GM12878 (cell line): ENCODE results near the gene MDK. TPM values are rescaled to one million over a fixed set of nuclear protein-coding genes. Genes with fewer than 3 reads are reported as not detected.

Experiments used
- ATAC-seq: fragments of 200-7000 bp; cut with Tn5 transposase; 3 replicates; pipeline ENCODE4 v1.9.1; 2020; ENCODE audit warnings: mild to moderate bottlenecking, moderate library complexity
- BruUV-seq: library from RNA; stranded (reverse); fragments of 400-500 nt; replicated peaks from 2 replicates; lab custom pipeline; 2021; lab: Mats Ljungman, UMichigan
- CTCF ChIA-PET: fragments of 300-600 bp; sonication (Branson Sonifier 250); formaldehyde crosslinking; extraction: SDS; loops from one replicate; lab custom pipeline; 2021; ENCODE audit warnings: inconsistent platforms; lab: Yijun Ruan, JAX
- POLR2A ChIA-PET: fragments of 350-600 bp; formaldehyde crosslinking; extraction: SDS; loops from one replicate; lab custom pipeline; 2021; ENCODE audit warnings: inconsistent platforms; lab: Charles Lee
- RAD21 ChIA-PET: fragments of 300-600 bp; sonication (Branson Sonifier 250); formaldehyde crosslinking; loops from one replicate; lab custom pipeline; 2023; ENCODE audit warnings: antibody characterized with exemption; ENCODE audit not compliant: unreplicated experiment; lab: Charles Lee
- SMC1A ChIA-PET: fragments of 300-600 bp; sonication (Branson Sonifier 250); formaldehyde crosslinking; loops from one replicate; lab custom pipeline; 2023; ENCODE audit not compliant: unreplicated experiment, uncharacterized antibody; lab: Charles Lee
- DNase-seq: peaks from one replicate; pipeline ENCODE4 v3.0.0-alpha.2; 2011; ENCODE audit warnings: low read depth, low spot score
- FAIRE-seq: peaks from 3 replicates; lab custom pipeline; 2011; peaks lifted over from hg19 to GRCh38; lab: Jason Lieb, UNC
- H2AFZ ChIP-seq: 2 replicates; pipeline ENCODE4 v1.6.0; 2011; ENCODE audit warnings: low read depth, low read length, control low read depth; ENCODE audit not compliant: control insufficient read depth
- H3K27ac ChIP-seq: 2 replicates; pipeline ENCODE4 v1.5.1; 2011; ENCODE audit warnings: control low read depth; ENCODE audit not compliant: control insufficient read depth, insufficient read depth
- H3K27me3 ChIP-seq, 2 experiments: replicated peaks in 1 of 2; 2 replicates each; pipeline versions ENCODE4 v1.6.0 to v1.6.1; 2011; ENCODE audit warnings: low read length in 1 of 2; ENCODE audit not compliant: control insufficient read depth in 2 of 2, insufficient read depth in 2 of 2
- H3K36me3 ChIP-seq, 2 experiments: 2 replicates each; pipeline ENCODE4 v1.5.1; 2011; ENCODE audit warnings: low read length in 1 of 2; ENCODE audit not compliant: control insufficient read depth in 2 of 2, insufficient read depth in 2 of 2
- H3K4me1 ChIP-seq: 2 replicates; pipeline ENCODE4 v1.6.1; 2011; ENCODE audit warnings: mild to moderate bottlenecking, low read length, moderate library complexity, mixed read lengths; ENCODE audit not compliant: control insufficient read depth, insufficient read depth
- H3K4me2 ChIP-seq: 2 replicates; pipeline ENCODE4 v1.6.0; 2011; ENCODE audit warnings: control low read depth; ENCODE audit not compliant: control insufficient read depth, insufficient read depth
- H3K4me3 ChIP-seq: fragments of 200-600 bp; sonication (generic); 2 replicates; pipeline ENCODE4 v1.5.1; 2016
- H3K79me2 ChIP-seq: 2 replicates; pipeline ENCODE4 v1.6.0; 2011; ENCODE audit warnings: low read length; ENCODE audit not compliant: control insufficient read depth, insufficient read depth
- H3K9ac ChIP-seq: 2 replicates; pipeline ENCODE4 v1.8.0; 2011; ENCODE audit warnings: low read length, control low read depth, mixed read lengths; ENCODE audit not compliant: control insufficient read depth, insufficient read depth
- H3K9me3 ChIP-seq: replicated peaks from 3 replicates; pipeline ENCODE4 v1.5.1; 2011; ENCODE audit warnings: mild to moderate bottlenecking, low read length; ENCODE audit not compliant: control insufficient read depth, insufficient read depth
- H4K20me1 ChIP-seq: 2 replicates; pipeline ENCODE4 v1.6.0; 2011; ENCODE audit not compliant: control insufficient read depth, insufficient read depth
- ATF7 ChIP-seq: fragments of 450-650 bp; IDR thresholded peaks from 2 replicates; pipeline ENCODE4 v1.6.1; 2016; ENCODE audit warnings: low read depth, mild to moderate bottlenecking
- ETV6 ChIP-seq, 2 experiments: fragments of 450-650 bp in 1 of 2; IDR thresholded peaks in 1 of 2; conservative IDR thresholded peaks in 1 of 2; 2 replicates each; pipeline ENCODE4 v1.6.1; 2014; ENCODE audit warnings: antibody characterized with exemption in 1 of 2, borderline replicate concordance in 1 of 2, low read depth in 1 of 2, mild to moderate bottlenecking in 1 of 2, moderate library complexity in 1 of 2
- PAX8 ChIP-seq: fragments of 450-650 bp; IDR thresholded peaks from 2 replicates; pipeline ENCODE4 v1.6.1; 2017; ENCODE audit warnings: mild to moderate bottlenecking, moderate library complexity
- ZNF207 ChIP-seq: fragments of 450-650 bp; IDR thresholded peaks from 2 replicates; pipeline ENCODE4 v1.6.1; 2014; ENCODE audit warnings: antibody characterized with exemption, mild to moderate bottlenecking, borderline replicate concordance
- WGBS: methylation state at CpG from one replicate; pipeline ENCODE4 v1.1.6; 2016; ENCODE audit warnings: low lambda C conversion rate; ENCODE audit not compliant: insufficient replicate concordance, insufficient coverage; ENCODE audit errors: missing lambda C conversion rate; 5-methylcytosine and 5-hydroxymethylcytosine counted together
- in situ Hi-C: fragments of 300-500 bp; cut with MboI; formaldehyde crosslinking; loops from 9 replicates; pipeline ENCODE4 v1.14.3; 2018; ENCODE audit warnings: mixed read lengths
- intact Hi-C: fragments of 100-400 bp; cut with micrococcal nuclease; formaldehyde crosslinking; loops from one replicate; pipeline ENCODE4 v1.14.2; 2022; ENCODE audit not compliant: unreplicated experiment
- polyA plus RNA-seq, 11 experiments: library from polyadenylated mRNA; depleted of rRNA in 4 of 11; unstranded in 6 of 11; stranded (reverse) in 5 of 11; fragments of >200 nt; fragmentation: Nextera tagmentation in 4 of 11; fragmentation: Illumina TruSeq in 1 of 11; extraction: Ambion mirVana in 4 of 11; extraction: Trizol in 1 of 11; gene quantifications; 1 replicate in 1 of 11; 2 replicates in 10 of 11; pipeline versions ENCODE4 v1.2.1 to v1.2.3, GENCODE V29; 2011 to 2016; ENCODE audit warnings: inconsistent platforms in 2 of 11, missing spikeins in 2 of 11, low read depth in 1 of 11
- total RNA-seq, 4 experiments: library from RNA; depleted of rRNA in 3 of 4; stranded (reverse); fragments of >200 nt in 3 of 4; fragmentation: Illumina TruSeq in 1 of 4; extraction: Trizol in 1 of 4; gene quantifications; 2 replicates each; pipeline versions ENCODE4 v1.2.1 to v1.2.3, GENCODE V29; 2013 to 2021
- TF ChIP-seq, protein P1 (sequence below): IDR thresholded peaks from 2 replicates; pipeline ENCODE4 v1.6.1; 2011; ENCODE audit warnings: mild to moderate bottlenecking, low read depth, low read length, moderate library complexity; ENCODE audit not compliant: insufficient replicate concordance
- TF ChIP-seq, protein P2 (sequence below), 3 experiments: IDR thresholded peaks in 2 of 3; conservative IDR thresholded peaks in 1 of 3; 2 replicates each; pipeline ENCODE4 v1.5.1; 2011; ENCODE audit warnings: low read depth in 3 of 3, low read length in 3 of 3, mild to moderate bottlenecking in 3 of 3, control low read depth in 2 of 3, moderate library complexity in 2 of 3, inconsistent platforms in 1 of 3, mixed read lengths in 1 of 3; ENCODE audit not compliant: control insufficient read depth in 2 of 3, insufficient read depth in 1 of 3; ENCODE audit errors: extremely low read depth in 1 of 3

The MDK gene
- total and polyA plus RNA-seq, 10 of the 15 experiments (the other 5 are each of a cell fraction or from before 2014, with no cell fraction given), result 0.77 to 17.8 (median 9.9) TPM

DNA sequence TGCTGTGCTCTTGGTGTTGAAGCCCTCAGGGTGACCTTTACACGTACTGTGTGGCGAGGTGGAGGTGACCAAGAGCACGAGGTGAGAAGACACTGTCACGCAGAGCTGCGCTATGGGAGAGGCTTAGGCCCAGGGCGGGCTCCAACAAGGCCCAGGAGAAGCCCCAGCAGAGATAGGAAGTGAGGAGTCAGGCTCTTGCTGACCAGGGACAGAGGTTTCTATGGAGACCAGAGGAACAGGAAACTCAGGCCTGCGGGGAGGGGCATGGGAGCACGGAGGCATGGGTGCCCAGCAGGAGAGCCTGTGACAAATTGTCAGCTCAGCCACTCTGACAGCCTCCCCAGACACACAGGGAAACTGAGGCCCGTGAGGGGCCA is 18.4 kb upstream of the MDK start:
- SMC1A ChIA-PET, result interaction anchor here (6.0 kb wide), 1 partner anchor 12 kb away, joined by 70 read pairs; no protein-coding TSS in a partner anchor
- peak overlapping the region; percentile 34; the same call in 1 of the 2 replicates for H3K4me2 ChIP-seq
- peaks cover 27% of the 10 kb centered on the region for H3K79me2 ChIP-seq
- no TSS peak for BruUV-seq
- H3K36me3 ChIP-seq, result peaks cover 4 to 10% of the 10 kb centered on the region in 2 experiments; a peak in 3 of 4 replicates
- in situ Hi-C loops (no loop called here), intact Hi-C loops (no loop called here)
- CTCF ChIA-PET, result interaction anchor here (1.1 to 15.2 kb wide), 2 partner anchors 11 to 26 kb away, joined by 4 to 423 read pairs; partner anchors contain the start of gene DGKZ
- ATAC-seq (no peak), DNase-seq (no peak), FAIRE-seq (no peak)
- TF ChIP-seq, protein P1, sequence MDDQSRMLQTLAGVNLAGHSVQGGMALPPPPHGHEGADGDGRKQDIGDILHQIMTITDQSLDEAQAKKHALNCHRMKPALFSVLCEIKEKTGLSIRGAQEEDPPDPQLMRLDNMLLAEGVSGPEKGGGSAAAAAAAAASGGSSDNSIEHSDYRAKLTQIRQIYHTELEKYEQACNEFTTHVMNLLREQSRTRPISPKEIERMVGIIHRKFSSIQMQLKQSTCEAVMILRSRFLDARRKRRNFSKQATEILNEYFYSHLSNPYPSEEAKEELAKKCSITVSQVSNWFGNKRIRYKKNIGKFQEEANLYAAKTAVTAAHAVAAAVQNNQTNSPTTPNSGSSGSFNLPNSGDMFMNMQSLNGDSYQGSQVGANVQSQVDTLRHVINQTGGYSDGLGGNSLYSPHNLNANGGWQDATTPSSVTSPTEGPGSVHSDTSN, result no peak
- TF ChIP-seq ATF7, result no peak
- TF ChIP-seq, protein P2, sequence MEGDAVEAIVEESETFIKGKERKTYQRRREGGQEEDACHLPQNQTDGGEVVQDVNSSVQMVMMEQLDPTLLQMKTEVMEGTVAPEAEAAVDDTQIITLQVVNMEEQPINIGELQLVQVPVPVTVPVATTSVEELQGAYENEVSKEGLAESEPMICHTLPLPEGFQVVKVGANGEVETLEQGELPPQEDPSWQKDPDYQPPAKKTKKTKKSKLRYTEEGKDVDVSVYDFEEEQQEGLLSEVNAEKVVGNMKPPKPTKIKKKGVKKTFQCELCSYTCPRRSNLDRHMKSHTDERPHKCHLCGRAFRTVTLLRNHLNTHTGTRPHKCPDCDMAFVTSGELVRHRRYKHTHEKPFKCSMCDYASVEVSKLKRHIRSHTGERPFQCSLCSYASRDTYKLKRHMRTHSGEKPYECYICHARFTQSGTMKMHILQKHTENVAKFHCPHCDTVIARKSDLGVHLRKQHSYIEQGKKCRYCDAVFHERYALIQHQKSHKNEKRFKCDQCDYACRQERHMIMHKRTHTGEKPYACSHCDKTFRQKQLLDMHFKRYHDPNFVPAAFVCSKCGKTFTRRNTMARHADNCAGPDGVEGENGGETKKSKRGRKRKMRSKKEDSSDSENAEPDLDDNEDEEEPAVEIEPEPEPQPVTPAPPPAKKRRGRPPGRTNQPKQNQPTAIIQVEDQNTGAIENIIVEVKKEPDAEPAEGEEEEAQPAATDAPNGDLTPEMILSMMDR (IDR thresholded peaks at IDR 0.05 in 2 of 3, conservative IDR thresholded peaks at IDR 0.05 in 1 of 3; ENCODE audit: control insufficient read depth in 2 of 3, extremely low read depth in 1 of 3, insufficient read depth in 1 of 3, low read depth in 3 of 3, low read length in 3 of 3), result no peak
- no peak for TF ChIP-seq ETV6 (conservative IDR thresholded peaks at IDR 0.05 in 1 of 2, IDR thresholded peaks at IDR 0.05 in 1 of 2; ENCODE audit: borderline replicate concordance in 1 of 2, low read depth in 1 of 2)
- TF ChIP-seq PAX8, result no peak
- no peak for TF ChIP-seq ZNF207
- no peak overlapping the region for H3K9ac ChIP-seq
- H3K27ac ChIP-seq, result peak overlapping the region; percentile 8; the same call in 1 of the 2 replicates
- H3K4me3 ChIP-seq, result no peak overlapping the region
- no peaks in the 10 kb centered on the region for H3K9me3 ChIP-seq
- no peaks in the 10 kb centered on the region for H4K20me1 ChIP-seq
- peaks cover 20% of the 10 kb centered on the region for H3K4me1 ChIP-seq
- no peak overlapping the region for H2AFZ ChIP-seq
- POLR2A ChIA-PET, result interaction anchor here (3.2 kb wide), 1 partner anchor 14 kb away, joined by 32 read pairs; the partner anchor contains the start of gene DGKZ
- WGBS, result 75% methylated on average over 9 of the region's 9 CpGs
- RAD21 ChIA-PET, result interaction anchor here (0.9 kb wide), 1 partner anchor 18 kb away, joined by 4 read pairs; no protein-coding TSS in a partner anchor
- H3K27me3 ChIP-seq, result no peaks in the 10 kb centered on the region
